ENCODE measurements around the gene CREBBP. TPM values are rescaled to one million over a fixed set of nuclear protein-coding genes. Genes with fewer than 3 reads are reported as not detected.

Gene CREBBP
- total and polyA plus RNA-seq, 7 donors: 7.1 to 54.9 (median 44.1) TPM

DNA sequence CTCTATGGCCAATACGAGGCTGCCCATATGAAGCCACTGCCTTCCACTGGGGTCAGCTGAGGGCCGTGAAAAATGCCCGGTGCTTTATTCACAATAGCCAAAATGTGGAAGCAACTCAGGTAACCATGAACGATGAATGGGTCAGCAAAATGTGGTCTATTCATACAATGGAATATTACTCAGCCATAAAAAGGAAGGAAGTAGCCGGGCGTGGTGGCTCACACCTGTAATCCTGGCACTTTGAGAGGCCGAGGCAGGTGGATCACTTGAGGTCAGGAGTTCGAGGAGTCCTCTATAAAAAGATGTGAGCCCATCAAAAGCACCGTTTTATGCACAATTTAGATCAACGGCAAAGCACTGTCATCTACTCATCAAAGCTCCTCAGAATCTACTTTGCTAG lies 158.0 kb downstream of the CREBBP start:
- Histone ChIP-seq H3K27ac (no peak overlapping the region), H3K4me3 (no peak overlapping the region), H3K4me1 (no peaks in the 10 kb centered on the region), H3K36me3 (ENCODE audit: insufficient read depth in 1 of 2, low read depth in 1 of 2) (peaks cover 0 to 9% of the 10 kb centered on the region in 2 donors), H3K9me3 (no peaks in the 10 kb centered on the region), H3K27me3 (ENCODE audit: insufficient read depth in 3 of 3, low read length in 2 of 3) (no peaks in the 10 kb centered on the region)
- DNase-seq: no peak
- 86 to 89% (median 86%) methylated on average over 10 of the region's 10 CpGs for WGBS, 3 donors
- intact Hi-C loops (cut with DNase I): no loop called here
- TF ChIP-seq, protein P1, sequence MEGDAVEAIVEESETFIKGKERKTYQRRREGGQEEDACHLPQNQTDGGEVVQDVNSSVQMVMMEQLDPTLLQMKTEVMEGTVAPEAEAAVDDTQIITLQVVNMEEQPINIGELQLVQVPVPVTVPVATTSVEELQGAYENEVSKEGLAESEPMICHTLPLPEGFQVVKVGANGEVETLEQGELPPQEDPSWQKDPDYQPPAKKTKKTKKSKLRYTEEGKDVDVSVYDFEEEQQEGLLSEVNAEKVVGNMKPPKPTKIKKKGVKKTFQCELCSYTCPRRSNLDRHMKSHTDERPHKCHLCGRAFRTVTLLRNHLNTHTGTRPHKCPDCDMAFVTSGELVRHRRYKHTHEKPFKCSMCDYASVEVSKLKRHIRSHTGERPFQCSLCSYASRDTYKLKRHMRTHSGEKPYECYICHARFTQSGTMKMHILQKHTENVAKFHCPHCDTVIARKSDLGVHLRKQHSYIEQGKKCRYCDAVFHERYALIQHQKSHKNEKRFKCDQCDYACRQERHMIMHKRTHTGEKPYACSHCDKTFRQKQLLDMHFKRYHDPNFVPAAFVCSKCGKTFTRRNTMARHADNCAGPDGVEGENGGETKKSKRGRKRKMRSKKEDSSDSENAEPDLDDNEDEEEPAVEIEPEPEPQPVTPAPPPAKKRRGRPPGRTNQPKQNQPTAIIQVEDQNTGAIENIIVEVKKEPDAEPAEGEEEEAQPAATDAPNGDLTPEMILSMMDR (IDR thresholded peaks at IDR 0.05): no peak
- no peak for ATAC-seq

DNA sequence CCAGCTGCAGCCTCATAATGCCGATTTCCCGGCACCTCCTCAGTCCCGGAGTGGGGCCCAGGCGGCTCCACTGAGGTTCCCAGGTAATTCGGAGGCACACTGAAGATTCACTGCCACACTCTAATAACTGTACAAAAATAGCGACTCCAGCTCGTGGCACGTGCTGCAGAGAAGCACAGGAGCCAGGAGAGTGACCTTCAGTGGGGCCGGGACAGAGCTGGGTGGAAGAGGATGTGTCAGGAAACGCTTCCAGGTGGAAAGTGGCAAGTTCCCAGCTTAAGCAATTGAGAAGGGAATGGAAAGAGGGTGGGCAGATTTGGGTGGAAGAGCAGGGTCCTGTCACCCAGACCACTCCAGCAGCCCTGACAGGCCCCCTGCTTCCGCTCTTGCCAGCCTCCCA lies 160.1 kb downstream of the CREBBP start:
- Histone ChIP-seq H3K36me3 (ENCODE audit: insufficient read depth in 1 of 2, low read depth in 1 of 2) (no peaks in the 10 kb centered on the region), H3K27ac (no peak overlapping the region), H3K9me3 (no peaks in the 10 kb centered on the region), H3K4me3 (no peak overlapping the region), H3K27me3 (ENCODE audit: insufficient read depth in 3 of 3, low read length in 2 of 3) (no peaks in the 10 kb centered on the region), H3K4me1 (peaks cover 11% of the 10 kb centered on the region)
- TF ChIP-seq, protein P1 (IDR thresholded peaks at IDR 0.05): no peak
- intact Hi-C loops (cut with DNase I): no loop called here
- DNase-seq: no peak
- ATAC-seq: no peak
- 47 to 56% (median 54%) methylated on average over 11 of the region's 11 CpGs for WGBS, 3 donors

DNA sequence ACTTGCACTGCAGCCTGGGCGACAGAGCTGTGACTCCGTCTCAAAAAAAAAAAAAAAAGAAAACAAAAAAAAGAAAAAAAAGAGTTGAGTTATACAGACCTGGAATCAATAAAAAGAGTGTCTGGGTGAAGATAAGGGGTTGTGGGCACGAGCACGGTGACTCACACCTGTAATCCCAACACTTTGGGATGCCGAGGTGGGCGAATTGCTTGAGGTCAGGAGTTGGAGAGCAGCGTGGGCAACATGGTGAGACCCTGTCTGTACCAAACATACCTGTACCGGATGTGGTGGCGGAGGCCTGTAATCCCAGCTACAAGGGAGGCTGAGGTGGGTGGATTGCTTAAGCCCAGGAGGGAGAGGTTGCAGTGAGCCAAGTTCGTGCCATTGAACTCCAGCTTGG lies 161.9 kb downstream of the CREBBP start:
- TF ChIP-seq, protein P1 (IDR thresholded peaks at IDR 0.05): no peak
- H3K4me1 ChIP-seq: peaks cover 12% of the 10 kb centered on the region
- WGBS, 3 donors: 94 to 97% (median 95%) methylated on average over 10 of the region's 10 CpGs
- ATAC-seq (no peak), DNase-seq (no peak)
- H3K4me3 ChIP-seq: no peak overlapping the region
- H3K27me3 ChIP-seq (ENCODE audit: insufficient read depth in 3 of 3, low read length in 2 of 3): no peaks in the 10 kb centered on the region
- intact Hi-C loops (cut with DNase I): no loop called here
- no peaks in the 10 kb centered on the region for H3K9me3 ChIP-seq
- peak overlapping the region; percentile 97 for H3K27ac ChIP-seq
- H3K36me3 ChIP-seq (ENCODE audit: insufficient read depth in 1 of 2, low read depth in 1 of 2): peaks cover 0 to 9% of the 10 kb centered on the region in 2 donors

DNA sequence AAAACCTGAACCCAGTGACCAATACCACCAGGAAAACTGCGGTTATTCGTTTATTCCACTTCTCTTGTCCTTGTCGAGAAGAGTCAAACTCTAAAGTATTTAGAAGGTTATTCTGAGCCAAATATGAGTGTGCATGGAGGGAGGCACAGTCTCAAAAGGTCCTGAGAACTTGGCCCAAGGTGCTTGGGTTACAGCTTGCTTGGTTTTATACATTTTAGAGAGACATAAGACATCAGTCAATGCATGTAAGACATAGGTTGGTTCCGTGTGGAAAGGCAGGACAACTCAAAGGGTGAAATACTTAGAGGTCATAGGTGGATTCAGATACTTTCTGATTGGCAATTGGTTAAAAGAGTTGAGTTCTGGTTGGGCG lies 162.5 kb downstream of the CREBBP start:
- intact Hi-C loops (cut with DNase I): no loop called here

More for the DNA sequence above, 162.5 kb downstream of the CREBBP start:
- whole genome bisulfite sequencing, 3 donors: 23 to 24% (median 24%) methylated on average over 5 of the region's 5 CpGs
- peak overlapping the region; percentile 97 for H3K27ac ChIP-seq
- no peaks in the 10 kb centered on the region for H3K27me3 ChIP-seq (ENCODE audit: insufficient read depth in 3 of 3, low read length in 2 of 3)
- peaks cover 17% of the 10 kb centered on the region for H3K4me1 ChIP-seq
- no peaks in the 10 kb centered on the region for H3K9me3 ChIP-seq
- peak in 1 of 2 donors; percentile 26 for DNase-seq
- peak in 1 of 4 donors; percentile 3 for ATAC-seq
- H3K36me3 ChIP-seq (ENCODE audit: insufficient read depth in 1 of 2, low read depth in 1 of 2): peaks cover 0 to 9% of the 10 kb centered on the region in 2 donors
- TF ChIP-seq, protein P1 (IDR thresholded peaks at IDR 0.05): no peak
- peak overlapping the region; percentile 99 for H3K4me3 ChIP-seq

Measured in psoas muscle (tissue), 8 donors.